Subcutaneous abdominal adipose tissue (tissue), 5 donors: ENCODE measurements around the gene CKB.

Experiments
- H3K27ac ChIP-seq: one replicate; pipeline ENCODE4 v1.7.0; 2013; ENCODE audit warnings: low read depth, mild to moderate bottlenecking, inconsistent platforms, low read length, moderate library complexity
- H3K27me3 ChIP-seq, 5 donors: one replicate each; pipeline ENCODE4 v1.7.0; 2013; ENCODE audit warnings: low read length in 5 of 5, inconsistent platforms in 1 of 5; ENCODE audit not compliant: control insufficient read depth in 5 of 5, insufficient read depth in 4 of 5
- H3K36me3 ChIP-seq, 5 donors: one replicate each; pipeline ENCODE4 v1.7.0; 2013; ENCODE audit warnings: low read length in 5 of 5; ENCODE audit not compliant: control insufficient read depth in 5 of 5, insufficient read depth in 5 of 5
- H3K4me1 ChIP-seq, 5 donors: one replicate each; pipeline ENCODE4 v1.7.0; 2013; ENCODE audit warnings: low read length in 5 of 5, mild to moderate bottlenecking in 3 of 5, moderate library complexity in 1 of 5; ENCODE audit not compliant: control insufficient read depth in 5 of 5, insufficient read depth in 5 of 5
- H3K4me3 ChIP-seq, 5 donors: one replicate each; pipeline ENCODE4 v1.7.0; 2013; ENCODE audit warnings: low read length in 5 of 5, low read depth in 1 of 5
- H3K9ac ChIP-seq, 5 donors: one replicate each; pipeline ENCODE4 v1.7.0; 2013; ENCODE audit warnings: low read length in 5 of 5, mild to moderate bottlenecking in 4 of 5, moderate library complexity in 3 of 5
- H3K9me3 ChIP-seq, 5 donors: one replicate each; pipeline ENCODE4 v1.7.0; 2013; ENCODE audit warnings: low read length in 5 of 5; ENCODE audit not compliant: control insufficient read depth in 5 of 5
- donor health status: healthy.
- donor health status: healthy.
- donor health status: healthy.
- donor health status: healthy.
- donor health status: healthy.

The CKB gene

GRCh38 chr14:103501041-103501870 is 21.4 kb downstream of the CKB start:
- Histone ChIP-seq H3K4me1 (peaks cover 0 to 19% (median 6%) of the 10 kb centered on the region in 5 donors), H3K36me3 (peaks cover 3 to 66% (median 47%) of the 10 kb centered on the region in 5 donors), H3K9me3 (no peaks in the 10 kb centered on the region), H3K27ac (no peak overlapping the region), H3K27me3 (no peaks in the 10 kb centered on the region), H3K4me3 (no peak overlapping the region), H3K9ac (peak overlapping the region in 2 of 5 donors; percentile 11 to 53)

- peak overlapping the region; percentile 63 for H3K27ac ChIP-seq
- peaks cover 0 to 24% (median 14%) of the 10 kb centered on the region in 5 donors for H3K4me1 ChIP-seq
- no peaks in the 10 kb centered on the region for H3K27me3 ChIP-seq
- H3K36me3 ChIP-seq, result peaks cover 3 to 67% (median 47%) of the 10 kb centered on the region in 5 donors
- H3K9me3 ChIP-seq, result no peaks in the 10 kb centered on the region
- peak overlapping the region in 3 of 5 donors; percentile 33 to 57 (median 53) for H3K9ac ChIP-seq
- no peak overlapping the region for H3K4me3 ChIP-seq
Measured at GRCh38 chr14:103500148-103500990, 22.3 kb downstream of the CKB start.

GRCh38 chr14:103499709-103500108 is 22.9 kb downstream of the CKB start:
- peaks cover 3 to 62% (median 42%) of the 10 kb centered on the region in 5 donors for H3K36me3 ChIP-seq
- H3K27ac ChIP-seq, result no peak overlapping the region
- no peak overlapping the region for H3K9ac ChIP-seq
- H3K9me3 ChIP-seq, result no peaks in the 10 kb centered on the region
- H3K27me3 ChIP-seq, result no peaks in the 10 kb centered on the region
- H3K4me3 ChIP-seq, result no peak overlapping the region
- H3K4me1 ChIP-seq, result peaks cover 0 to 31% (median 19%) of the 10 kb centered on the region in 5 donors

- H3K27ac ChIP-seq, result no peak overlapping the region
- H3K9me3 ChIP-seq, result no peaks in the 10 kb centered on the region
- H3K9ac ChIP-seq, result no peak overlapping the region
- peaks cover 2 to 52% (median 29%) of the 10 kb centered on the region in 5 donors for H3K36me3 ChIP-seq
- H3K27me3 ChIP-seq, result no peaks in the 10 kb centered on the region
- peaks cover 1 to 48% (median 26%) of the 10 kb centered on the region in 5 donors for H3K4me1 ChIP-seq
- H3K4me3 ChIP-seq, result no peak overlapping the region
Measured at GRCh38 chr14:103496776-103497175, 25.9 kb downstream of the CKB start.

- Histone ChIP-seq H3K27ac (peak overlapping the region; percentile 6), H3K4me1 (peaks cover 2 to 48% (median 26%) of the 10 kb centered on the region in 5 donors), H3K9ac (no peak overlapping the region), H3K4me3 (no peak overlapping the region), H3K36me3 (peaks cover 7 to 52% (median 23%) of the 10 kb centered on the region in 5 donors), H3K27me3 (no peaks in the 10 kb centered on the region), H3K9me3 (no peaks in the 10 kb centered on the region)
Measured at GRCh38 chr14:103495854-103496253, 26.8 kb downstream of the CKB start.

GRCh38 chr14:103492156-103492925 is 30.3 kb downstream of the CKB start:
- no peak overlapping the region for H3K9ac ChIP-seq
- peaks cover 11 to 66% (median 44%) of the 10 kb centered on the region in 5 donors for H3K36me3 ChIP-seq
- peak overlapping the region; percentile 84 for H3K27ac ChIP-seq
- H3K4me1 ChIP-seq, result peaks cover 2 to 38% (median 21%) of the 10 kb centered on the region in 5 donors
- H3K4me3 ChIP-seq, result no peak overlapping the region
- no peaks in the 10 kb centered on the region for H3K27me3 ChIP-seq
- H3K9me3 ChIP-seq, result no peaks in the 10 kb centered on the region

- Histone ChIP-seq H3K9ac (no peak overlapping the region), H3K27ac (peak overlapping the region; percentile 84), H3K36me3 (peaks cover 11 to 67% (median 44%) of the 10 kb centered on the region in 5 donors), H3K4me1 (peaks cover 2 to 38% (median 21%) of the 10 kb centered on the region in 5 donors), H3K9me3 (no peaks in the 10 kb centered on the region), H3K4me3 (no peak overlapping the region), H3K27me3 (no peaks in the 10 kb centered on the region)
Measured at GRCh38 chr14:103491691-103492090, 30.9 kb downstream of the CKB start.

GRCh38 chr14:103489621-103490020 is 33.0 kb downstream of the CKB start:
- no peaks in the 10 kb centered on the region for H3K27me3 ChIP-seq
- H3K4me1 ChIP-seq, result peaks cover 2 to 21% (median 8%) of the 10 kb centered on the region in 5 donors
- no peak overlapping the region for H3K4me3 ChIP-seq
- no peak overlapping the region for H3K27ac ChIP-seq
- H3K36me3 ChIP-seq, result peaks cover 11 to 60% (median 32%) of the 10 kb centered on the region in 5 donors
- H3K9ac ChIP-seq, result no peak overlapping the region
- H3K9me3 ChIP-seq, result no peaks in the 10 kb centered on the region

GRCh38 chr14:103488960-103489359 is 33.7 kb downstream of the CKB start:
- no peak overlapping the region for H3K27ac ChIP-seq
- H3K27me3 ChIP-seq, result no peaks in the 10 kb centered on the region
- H3K4me3 ChIP-seq, result no peak overlapping the region
- H3K9ac ChIP-seq, result no peak overlapping the region
- H3K4me1 ChIP-seq, result peaks cover 2 to 21% (median 8%) of the 10 kb centered on the region in 5 donors
- peaks cover 11 to 58% (median 35%) of the 10 kb centered on the region in 5 donors for H3K36me3 ChIP-seq
- no peaks in the 10 kb centered on the region for H3K9me3 ChIP-seq
